Type B pancreatic cell (in vitro differentiated cells): ENCODE measurements around the gene FLVCR2. TPM values are rescaled to one million over a fixed set of nuclear protein-coding genes. Genes with fewer than 3 reads are reported as not detected.

Source experiments
- DNase-seq: peaks from one replicate; pipeline ENCODE4 v3.0.0; 2021; ENCODE audit warnings: mixed read lengths; ENCODE audit not compliant: unreplicated experiment; ENCODE audit errors: extremely low spot score
- H3K27ac Mint-ChIP-seq: 2 replicates; pipeline ENCODE4 v1.8.0; 2021; ENCODE audit warnings: mild to moderate bottlenecking, mixed read lengths
- H3K27me3 Mint-ChIP-seq: 2 replicates; pipeline ENCODE4 v1.8.0; 2021; ENCODE audit warnings: mixed read lengths
- H3K36me3 Mint-ChIP-seq: 2 replicates; pipeline ENCODE4 v1.8.0; 2021; ENCODE audit warnings: mixed read lengths
- H3K4me1 Mint-ChIP-seq: one replicate; pipeline ENCODE4 v1.8.0; 2021; ENCODE audit warnings: mixed read lengths; ENCODE audit not compliant: unreplicated experiment
- H3K4me3 Mint-ChIP-seq: 2 replicates; pipeline ENCODE4 v1.8.0; 2021; ENCODE audit warnings: mild to moderate bottlenecking, mixed read lengths
- H3K9me3 Mint-ChIP-seq: 2 replicates; pipeline ENCODE4 v1.8.0; 2021; ENCODE audit warnings: mixed read lengths
- CTCF ChIP-seq: fragments of 200-600 bp; sonication (generic); conservative IDR thresholded peaks from 2 replicates; pipeline ENCODE4 v1.5.0; 2021; ENCODE audit warnings: antibody characterized with exemption, mild to moderate bottlenecking
- total RNA-seq: library from RNA; stranded (reverse); gene quantifications from 2 replicates; pipeline ENCODE4 v1.2.1, GENCODE V29; 2021; ENCODE audit warnings: low replicate concordance

The FLVCR2 gene
- total RNA-seq, 1 donor from 2014 or later: 5.6 TPM

- Mint-ChIP-seq H3K9me3 (peaks cover 12% of the 10 kb centered on the region), H3K27ac (no peak overlapping the region), H3K36me3 (peaks cover 12% of the 10 kb centered on the region), H3K4me3 (no peak overlapping the region), H3K4me1 (peaks cover 8% of the 10 kb centered on the region), H3K27me3 (peaks cover 7% of the 10 kb centered on the region)
- no peak for TF ChIP-seq CTCF
- no peak for DNase-seq
Observed at GRCh38 chr14:75609606-75610475, 31.4 kb downstream of the FLVCR2 start.

DNA sequence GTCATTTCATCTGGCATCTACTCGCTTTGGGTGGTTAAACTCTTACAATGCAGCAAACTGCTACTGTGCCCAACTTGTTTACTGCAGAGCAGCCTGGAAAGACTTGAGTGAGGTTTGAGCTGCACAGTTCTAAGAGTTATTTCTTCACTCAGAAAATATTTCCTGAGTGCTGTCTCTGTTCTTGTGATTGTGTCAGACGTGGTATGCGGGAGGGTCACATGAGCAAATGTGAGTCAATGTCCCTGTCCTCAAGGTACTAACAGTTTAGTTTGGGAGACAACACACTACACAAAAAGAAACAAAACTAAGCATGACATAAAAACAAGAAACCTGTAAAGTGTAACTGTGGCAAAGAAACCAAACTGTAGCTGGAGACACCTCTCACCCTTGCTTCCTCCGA lies 32.4 kb downstream of the FLVCR2 start:
- Mint-ChIP-seq H3K4me3 (no peak overlapping the region), H3K27me3 (peaks cover 7% of the 10 kb centered on the region), H3K36me3 (peaks cover 12% of the 10 kb centered on the region), H3K27ac (no peak overlapping the region), H3K9me3 (peaks cover 12% of the 10 kb centered on the region), H3K4me1 (peaks cover 8% of the 10 kb centered on the region)
- no peak for DNase-seq
- TF ChIP-seq CTCF: no peak

DNA sequence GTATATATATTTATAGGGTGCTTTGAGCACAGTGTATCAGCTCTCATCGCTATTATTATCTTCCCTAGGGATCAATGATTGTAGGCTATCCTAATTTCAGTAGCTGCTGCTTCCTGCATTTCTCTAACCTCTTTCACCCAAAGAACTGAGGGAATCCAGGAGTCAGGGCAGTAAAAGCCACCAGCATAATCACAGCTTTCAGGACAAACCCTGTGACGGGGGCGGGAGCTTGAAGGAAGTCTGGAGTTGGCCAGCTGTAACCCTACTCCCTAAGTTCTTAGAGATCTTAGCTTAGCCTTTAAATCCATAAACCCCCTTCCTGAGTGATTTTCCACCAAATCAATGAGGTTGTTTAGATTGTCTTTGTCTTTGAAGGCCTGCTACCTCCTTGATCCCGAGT lies 33.7 kb downstream of the FLVCR2 start:
- no peak overlapping the region for H3K4me3 Mint-ChIP-seq
- peaks cover 12% of the 10 kb centered on the region for H3K9me3 Mint-ChIP-seq
- no peak overlapping the region for H3K27ac Mint-ChIP-seq
- DNase-seq: no peak
- peaks cover 8% of the 10 kb centered on the region for H3K4me1 Mint-ChIP-seq
- H3K36me3 Mint-ChIP-seq: peaks cover 12% of the 10 kb centered on the region
- H3K27me3 Mint-ChIP-seq: peaks cover 7% of the 10 kb centered on the region
- no peak for TF ChIP-seq CTCF

DNA sequence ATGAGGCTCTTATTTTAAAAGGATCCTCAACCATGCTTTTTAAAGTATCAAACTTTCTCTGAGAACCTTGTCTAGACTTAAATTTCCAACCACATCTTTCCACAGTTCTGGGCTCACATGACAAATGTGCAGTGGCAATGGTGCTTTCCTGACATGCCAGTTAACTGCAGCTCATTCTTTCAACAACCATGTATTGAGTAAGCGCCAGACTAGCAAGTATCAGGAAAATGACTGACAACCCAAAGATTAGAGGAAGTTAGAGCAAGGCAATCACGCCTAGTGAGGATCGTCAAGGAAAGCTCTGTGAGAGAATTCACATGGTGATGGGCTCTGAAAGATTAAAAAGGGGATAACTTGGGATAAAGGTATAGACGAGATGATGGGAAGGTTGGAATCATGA lies 35.8 kb downstream of the FLVCR2 start:
- peaks cover 12% of the 10 kb centered on the region for H3K9me3 Mint-ChIP-seq
- TF ChIP-seq CTCF: no peak
- H3K27ac Mint-ChIP-seq: no peak overlapping the region
- H3K4me1 Mint-ChIP-seq: peaks cover 8% of the 10 kb centered on the region
- peaks cover 12% of the 10 kb centered on the region for H3K36me3 Mint-ChIP-seq
- H3K4me3 Mint-ChIP-seq: no peak overlapping the region
- H3K27me3 Mint-ChIP-seq: peaks cover 3% of the 10 kb centered on the region
- no peak for DNase-seq

- no peak for DNase-seq
- Mint-ChIP-seq H3K36me3 (peaks cover 12% of the 10 kb centered on the region), H3K27ac (no peak overlapping the region), H3K9me3 (peaks cover 12% of the 10 kb centered on the region), H3K27me3 (no peaks in the 10 kb centered on the region), H3K4me1 (no peaks in the 10 kb centered on the region), H3K4me3 (no peak overlapping the region)
- TF ChIP-seq CTCF: no peak
Observed at GRCh38 chr14:75615200-75615599, 36.8 kb downstream of the FLVCR2 start.
